ENCODE measurements around the gene SPRR1B. TPM values are rescaled to one million over a fixed set of nuclear protein-coding genes. Genes with fewer than 3 reads are reported as not detected.

Gene SPRR1B
- total and polyA plus RNA-seq, 8 donors: 0.24 to 0.73 TPM; not detected in 6

Other genes starting within 250 kb of the SPRR1B start
- gene LCE1E, start 244.9 kb upstream of the SPRR1B start, total RNA-seq: not detected
- not detected for gene LCE1E, start 244.9 kb upstream of the SPRR1B start, polyA plus RNA-seq (ENCODE audit: insufficient read length in 6 of 6)
- gene LCE1D, start 234.5 kb upstream of the SPRR1B start, total RNA-seq: not detected
- not detected for gene LCE1D, start 234.5 kb upstream of the SPRR1B start, polyA plus RNA-seq (ENCODE audit: insufficient read length in 6 of 6)
- not detected for gene LCE1C, start 224.6 kb upstream of the SPRR1B start, total RNA-seq
- not detected for gene LCE1C, start 224.6 kb upstream of the SPRR1B start, polyA plus RNA-seq (ENCODE audit: insufficient read length in 6 of 6)
- gene LCE1B, start 219.2 kb upstream of the SPRR1B start, total RNA-seq: not detected
- gene LCE1B, start 219.2 kb upstream of the SPRR1B start, polyA plus RNA-seq (ENCODE audit: insufficient read length in 6 of 6): not detected
- gene LCE1A, start 203.7 kb upstream of the SPRR1B start, total RNA-seq: not detected
- not detected for gene LCE1A, start 203.7 kb upstream of the SPRR1B start, polyA plus RNA-seq (ENCODE audit: insufficient read length in 6 of 6)
- not detected for gene LCE6A, start 188.3 kb upstream of the SPRR1B start, total RNA-seq
- gene LCE6A, start 188.3 kb upstream of the SPRR1B start, polyA plus RNA-seq (ENCODE audit: insufficient read length in 6 of 6): not detected
- not detected for gene LCE7A, start 171.2 kb upstream of the SPRR1B start, total RNA-seq
- gene LCE7A, start 171.2 kb upstream of the SPRR1B start, polyA plus RNA-seq (ENCODE audit: insufficient read length in 6 of 6): not detected
- gene SMCP, start 152.9 kb upstream of the SPRR1B start, total RNA-seq: not detected
- gene SMCP, start 152.9 kb upstream of the SPRR1B start, polyA plus RNA-seq (ENCODE audit: insufficient read length in 6 of 6): not detected
- gene IVL, start 122.7 kb upstream of the SPRR1B start, total RNA-seq: under 1 TPM in 1 of 2 donors, not detected in 1; 0.12 TPM
- not detected for gene IVL, start 122.7 kb upstream of the SPRR1B start, polyA plus RNA-seq (ENCODE audit: insufficient read length in 6 of 6)
- not detected for gene SPRR5, start 84.0 kb upstream of the SPRR1B start, total RNA-seq
- gene SPRR5, start 84.0 kb upstream of the SPRR1B start, polyA plus RNA-seq (ENCODE audit: insufficient read length in 6 of 6): not detected
- gene SPRR4, start 60.6 kb upstream of the SPRR1B start, total RNA-seq: not detected
- not detected for gene SPRR4, start 60.6 kb upstream of the SPRR1B start, polyA plus RNA-seq (ENCODE audit: insufficient read length in 6 of 6)
- gene SPRR1A, start 47.1 kb upstream of the SPRR1B start, total RNA-seq: not detected
- not detected for gene SPRR1A, start 47.1 kb upstream of the SPRR1B start, polyA plus RNA-seq (ENCODE audit: insufficient read length in 6 of 6)
- not detected for gene SPRR3, start 29.5 kb upstream of the SPRR1B start, total RNA-seq
- gene SPRR3, start 29.5 kb upstream of the SPRR1B start, polyA plus RNA-seq (ENCODE audit: insufficient read length in 6 of 6): under 1 TPM in 4 of 6 donors, not detected in 2; 0.24 to 0.55 (median 0.29) TPM
- not detected for gene SPRR2D, start 9.9 kb downstream of the SPRR1B start, total RNA-seq
- gene SPRR2D, start 9.9 kb downstream of the SPRR1B start, polyA plus RNA-seq (ENCODE audit: insufficient read length in 6 of 6): not detected
- gene SPRR2A, start 26.3 kb downstream of the SPRR1B start, total RNA-seq: not detected
- gene SPRR2A, start 26.3 kb downstream of the SPRR1B start, polyA plus RNA-seq (ENCODE audit: insufficient read length in 6 of 6): not detected
- gene SPRR2B, start 40.4 kb downstream of the SPRR1B start, total RNA-seq: not detected
- gene SPRR2B, start 40.4 kb downstream of the SPRR1B start, polyA plus RNA-seq (ENCODE audit: insufficient read length in 6 of 6): not detected
- gene SPRR2E, start 63.3 kb downstream of the SPRR1B start, total RNA-seq: not detected
- not detected for gene SPRR2E, start 63.3 kb downstream of the SPRR1B start, polyA plus RNA-seq (ENCODE audit: insufficient read length in 6 of 6)
- not detected for gene SPRR2F, start 82.3 kb downstream of the SPRR1B start, total RNA-seq
- under 1 TPM in 1 of 6 donors, not detected in 5; 0.63 TPM for gene SPRR2F, start 82.3 kb downstream of the SPRR1B start, polyA plus RNA-seq (ENCODE audit: insufficient read length in 6 of 6)
- not detected for gene SPRR2G, start 119.7 kb downstream of the SPRR1B start, total RNA-seq
- not detected for gene SPRR2G, start 119.7 kb downstream of the SPRR1B start, polyA plus RNA-seq (ENCODE audit: insufficient read length in 6 of 6)
- not detected for gene LELP1, start 172.2 kb downstream of the SPRR1B start, total RNA-seq
- not detected for gene LELP1, start 172.2 kb downstream of the SPRR1B start, polyA plus RNA-seq (ENCODE audit: insufficient read length in 6 of 6)
- not detected for gene PRR9, start 186.4 kb downstream of the SPRR1B start, total RNA-seq
- not detected for gene PRR9, start 186.4 kb downstream of the SPRR1B start, polyA plus RNA-seq (ENCODE audit: insufficient read length in 6 of 6)
- gene LORICRIN, start 228.5 kb downstream of the SPRR1B start, total RNA-seq: not detected
- not detected for gene LORICRIN, start 228.5 kb downstream of the SPRR1B start, polyA plus RNA-seq (ENCODE audit: insufficient read length in 6 of 6)

Measured in left lung (tissue), 8 donors.